Nephron progenitor cell (in vitro differentiated cells): ENCODE data around the gene PRM2.

Experiments
- DNase-seq: peaks from one replicate; pipeline ENCODE4 v3.0.0; 2021
- H3K27ac Mint-ChIP-seq: 2 replicates; pipeline ENCODE4 v1.8.0; 2021; ENCODE audit warnings: mild to moderate bottlenecking, moderate library complexity, mixed read lengths
- H3K27me3 Mint-ChIP-seq: 2 replicates; pipeline ENCODE4 v1.8.0; 2021; ENCODE audit warnings: mild to moderate bottlenecking, low read depth, mixed read lengths; ENCODE audit not compliant: poor library complexity
- H3K36me3 Mint-ChIP-seq: 2 replicates; pipeline ENCODE4 v1.8.0; 2021; ENCODE audit warnings: low read depth, mixed read lengths
- H3K4me1 Mint-ChIP-seq: 2 replicates; pipeline ENCODE4 v1.8.0; 2021; ENCODE audit warnings: mixed read lengths
- H3K4me3 Mint-ChIP-seq: 2 replicates; pipeline ENCODE4 v1.8.0; 2021; ENCODE audit warnings: mild to moderate bottlenecking, moderate library complexity, mixed read lengths
- H3K9me3 Mint-ChIP-seq: 2 replicates; pipeline ENCODE4 v1.8.0; 2021; ENCODE audit warnings: mild to moderate bottlenecking, moderate library complexity, mixed read lengths
- TF ChIP-seq, protein P1 (sequence below): fragments of 200-600 bp; sonication (generic); IDR thresholded peaks from 2 replicates; pipeline ENCODE4 v1.5.0; 2021; ENCODE audit warnings: antibody characterized with exemption

Gene PRM2

GRCh38 chr16:11259655-11260595 is 16.4 kb downstream of the PRM2 start:
- Mint-ChIP-seq H3K36me3 (no peaks in the 10 kb centered on the region), H3K27me3 (peaks cover 27% of the 10 kb centered on the region), H3K4me3 (no peak overlapping the region), H3K4me1 (peaks cover 7% of the 10 kb centered on the region), H3K9me3 (no peaks in the 10 kb centered on the region), H3K27ac (no peak overlapping the region)
- TF ChIP-seq, protein P1, sequence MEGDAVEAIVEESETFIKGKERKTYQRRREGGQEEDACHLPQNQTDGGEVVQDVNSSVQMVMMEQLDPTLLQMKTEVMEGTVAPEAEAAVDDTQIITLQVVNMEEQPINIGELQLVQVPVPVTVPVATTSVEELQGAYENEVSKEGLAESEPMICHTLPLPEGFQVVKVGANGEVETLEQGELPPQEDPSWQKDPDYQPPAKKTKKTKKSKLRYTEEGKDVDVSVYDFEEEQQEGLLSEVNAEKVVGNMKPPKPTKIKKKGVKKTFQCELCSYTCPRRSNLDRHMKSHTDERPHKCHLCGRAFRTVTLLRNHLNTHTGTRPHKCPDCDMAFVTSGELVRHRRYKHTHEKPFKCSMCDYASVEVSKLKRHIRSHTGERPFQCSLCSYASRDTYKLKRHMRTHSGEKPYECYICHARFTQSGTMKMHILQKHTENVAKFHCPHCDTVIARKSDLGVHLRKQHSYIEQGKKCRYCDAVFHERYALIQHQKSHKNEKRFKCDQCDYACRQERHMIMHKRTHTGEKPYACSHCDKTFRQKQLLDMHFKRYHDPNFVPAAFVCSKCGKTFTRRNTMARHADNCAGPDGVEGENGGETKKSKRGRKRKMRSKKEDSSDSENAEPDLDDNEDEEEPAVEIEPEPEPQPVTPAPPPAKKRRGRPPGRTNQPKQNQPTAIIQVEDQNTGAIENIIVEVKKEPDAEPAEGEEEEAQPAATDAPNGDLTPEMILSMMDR: no peak
- no peak for DNase-seq

DNA sequence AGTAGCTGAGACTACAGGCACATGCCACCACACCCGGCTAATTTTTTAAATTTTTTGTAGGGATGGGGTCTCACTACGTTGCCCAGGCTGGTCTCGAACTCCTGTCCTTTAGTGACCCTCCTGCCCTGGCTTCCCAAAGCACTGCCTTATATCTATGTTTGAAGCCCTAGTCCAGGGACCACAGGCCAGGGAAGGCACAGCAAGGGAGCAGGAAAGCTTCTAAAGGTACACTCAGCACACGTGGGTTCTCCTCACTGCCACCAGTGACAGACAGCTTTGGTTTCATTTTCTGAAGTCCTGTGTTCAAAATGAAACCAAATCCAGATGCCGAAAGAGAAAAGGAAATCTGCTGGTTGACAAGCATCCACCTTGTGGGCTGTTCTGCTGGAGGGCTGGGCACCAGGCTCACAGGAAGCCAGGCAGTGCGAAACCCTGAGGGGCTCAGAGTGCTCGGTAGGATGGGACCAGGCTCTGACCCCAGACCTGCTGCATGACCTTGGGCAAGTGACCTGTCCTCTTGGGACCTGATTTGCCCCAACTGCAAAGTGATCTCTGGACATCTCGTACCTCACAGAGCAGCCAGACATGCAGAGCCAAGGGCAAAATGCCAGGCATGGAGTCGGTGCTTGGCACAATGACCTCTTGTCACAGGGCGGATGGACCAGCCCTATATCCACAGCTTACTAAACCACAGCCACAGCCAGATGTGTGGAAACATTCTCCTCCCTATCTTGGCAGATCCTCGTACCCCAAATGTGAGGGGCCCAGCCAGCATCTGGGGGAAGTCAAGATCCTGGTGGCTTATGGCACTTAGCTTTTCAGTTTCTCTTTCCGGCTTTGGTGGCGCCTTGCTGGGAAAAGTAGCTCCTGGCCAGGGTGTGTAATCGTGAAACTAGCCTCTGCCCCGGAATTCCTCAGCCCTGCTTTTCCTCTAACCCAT is 17.5 kb downstream of the PRM2 start:
- Mint-ChIP-seq H3K27ac (no peak overlapping the region), H3K36me3 (no peaks in the 10 kb centered on the region), H3K27me3 (peaks cover 31% of the 10 kb centered on the region), H3K9me3 (no peaks in the 10 kb centered on the region), H3K4me3 (no peak overlapping the region), H3K4me1 (peaks cover 8% of the 10 kb centered on the region)
- DNase-seq: no peak
- TF ChIP-seq, protein P1: no peak

DNA sequence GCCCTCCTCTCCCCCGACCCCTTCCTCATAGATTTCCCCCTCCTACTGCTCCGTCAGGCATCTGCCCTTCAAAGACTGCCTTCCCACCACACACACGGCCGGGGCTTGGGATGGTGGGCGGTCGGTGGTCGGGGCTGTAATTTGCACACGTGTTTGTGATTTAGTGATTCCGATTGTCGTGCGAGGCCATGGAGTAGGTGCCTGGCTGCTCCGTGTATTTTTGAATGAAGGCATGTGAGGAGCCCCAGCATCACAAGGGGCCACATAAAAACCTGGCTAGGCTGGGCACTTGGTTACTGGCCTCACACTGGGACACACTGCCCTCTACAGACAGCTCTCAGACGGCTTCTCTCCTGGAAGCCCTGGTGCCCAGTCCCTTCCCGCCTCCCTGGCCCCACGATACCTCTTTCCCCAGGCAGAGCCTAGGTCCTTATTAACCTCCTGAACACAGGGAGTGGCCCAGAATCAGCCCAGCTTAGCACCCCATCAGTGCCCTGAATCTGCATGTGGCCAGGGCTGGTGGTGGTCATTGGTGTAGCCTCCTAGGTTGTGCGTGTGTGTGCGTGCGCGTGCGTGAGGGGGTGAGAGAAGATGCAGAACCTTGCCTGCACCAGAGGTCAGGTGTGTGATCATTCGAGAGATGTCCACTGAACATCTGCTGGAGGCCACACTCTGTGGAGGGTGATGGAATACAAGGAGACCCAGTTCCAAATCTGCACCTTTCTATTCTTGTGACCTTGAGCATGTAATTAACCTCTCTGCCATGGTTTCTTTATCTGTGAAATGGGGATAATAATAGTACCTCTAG is 18.9 kb downstream of the PRM2 start:
- Mint-ChIP-seq H3K4me3 (peak overlapping the region; percentile 86), H3K9me3 (no peaks in the 10 kb centered on the region), H3K27me3 (peaks cover 34% of the 10 kb centered on the region), H3K27ac (no peak overlapping the region), H3K4me1 (peaks cover 13% of the 10 kb centered on the region), H3K36me3 (no peaks in the 10 kb centered on the region)
- DNase-seq: peak; percentile 69
- TF ChIP-seq, protein P1: peak; percentile 51

- Mint-ChIP-seq H3K27ac (no peak overlapping the region), H3K36me3 (no peaks in the 10 kb centered on the region), H3K27me3 (peaks cover 34% of the 10 kb centered on the region), H3K4me3 (peak overlapping the region; percentile 86), H3K9me3 (no peaks in the 10 kb centered on the region), H3K4me1 (peaks cover 18% of the 10 kb centered on the region)
- TF ChIP-seq, protein P1: no peak
- peak; percentile 69 for DNase-seq
These were observed 19.6 kb downstream of the PRM2 start for GRCh38 chr16:11256661-11257130.
